ENCODE measurements around the gene CYTH2.

DNA sequence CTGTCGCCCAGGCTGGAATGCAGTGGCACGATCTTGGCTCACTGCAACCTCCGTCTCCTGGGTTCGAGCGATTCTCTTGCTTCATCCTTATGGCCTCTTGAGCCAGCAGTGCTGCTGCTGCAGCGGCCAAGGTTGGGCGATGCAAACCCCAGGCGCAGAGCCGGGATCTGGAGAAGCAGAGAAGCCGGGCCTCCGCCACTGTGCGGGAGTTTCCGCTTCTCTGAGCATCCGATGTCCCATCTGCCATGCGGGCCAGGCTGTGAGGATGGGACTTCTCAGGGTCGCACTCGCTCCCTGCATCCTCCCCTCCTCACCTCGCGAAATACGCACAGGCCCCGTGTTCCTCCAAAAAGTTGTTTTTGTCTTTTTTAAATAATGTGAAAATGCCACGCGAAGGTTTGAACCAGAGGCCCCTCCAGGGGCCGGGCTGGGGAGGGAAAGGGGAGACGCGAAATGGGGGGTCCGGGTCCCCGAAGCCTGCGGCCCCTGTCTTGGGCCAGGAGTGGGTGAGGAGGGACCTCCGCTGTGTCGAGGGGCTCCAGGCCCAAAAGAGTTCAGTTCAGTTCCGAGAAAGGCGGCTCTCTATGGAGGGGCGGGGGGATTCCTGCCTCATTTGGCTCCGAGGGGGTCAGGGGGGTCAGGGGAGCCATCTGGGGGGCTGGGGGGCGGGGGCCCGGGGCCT is 15.9 kb downstream of the CYTH2 start:
- TF ChIP-seq CTCF (conservative IDR thresholded peaks at IDR 0.05; ENCODE audit: low read length) (no peak), EZH2phosphoT487 (IDR thresholded peaks at IDR 0.05; ENCODE audit: borderline replicate concordance, low read depth, low read length) (no peak)
